ENCODE results near the gene MCM8.

DNA sequence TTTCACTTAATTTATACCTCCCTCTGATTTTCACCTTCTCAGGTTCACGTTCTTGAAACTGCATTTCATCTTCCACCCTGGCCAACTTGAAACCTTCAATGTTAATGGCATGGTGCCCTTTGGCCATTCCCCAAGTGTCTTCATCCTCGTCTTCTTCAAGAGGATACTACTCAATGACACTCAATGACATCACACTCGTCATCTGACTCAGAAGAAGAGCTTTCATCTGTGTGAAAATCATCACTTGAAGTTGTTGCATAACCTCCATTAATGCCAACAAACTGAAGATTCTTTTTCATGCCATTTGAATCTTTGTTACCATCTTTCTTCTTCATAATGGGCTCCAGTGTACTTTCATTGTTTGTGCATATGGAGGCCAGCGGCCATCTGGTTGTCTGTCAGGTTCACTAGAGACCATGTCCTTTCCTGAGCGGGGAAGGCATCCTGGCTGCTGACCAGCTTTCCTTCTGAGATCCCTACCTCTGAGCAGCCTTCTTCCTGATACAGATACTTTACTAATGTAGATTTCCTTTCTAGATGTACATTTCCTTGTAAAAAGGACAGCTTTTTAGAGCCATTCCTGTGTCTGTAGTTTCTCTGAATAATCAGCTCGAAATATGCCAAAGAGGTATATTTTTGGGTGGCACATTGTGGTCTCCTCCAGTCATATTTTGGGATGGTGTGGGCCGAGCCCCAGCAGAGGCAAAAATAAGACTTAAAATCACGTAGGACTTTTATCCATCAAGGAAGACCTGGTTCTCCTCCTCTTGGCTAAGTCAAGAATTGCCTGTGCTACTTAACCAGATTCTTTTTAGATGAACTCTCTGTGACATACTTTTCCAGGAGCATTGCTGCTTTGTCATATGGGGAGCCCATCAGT, 21.4 kb upstream of the MCM8 start:
- TF ChIP-seq, protein P1, sequence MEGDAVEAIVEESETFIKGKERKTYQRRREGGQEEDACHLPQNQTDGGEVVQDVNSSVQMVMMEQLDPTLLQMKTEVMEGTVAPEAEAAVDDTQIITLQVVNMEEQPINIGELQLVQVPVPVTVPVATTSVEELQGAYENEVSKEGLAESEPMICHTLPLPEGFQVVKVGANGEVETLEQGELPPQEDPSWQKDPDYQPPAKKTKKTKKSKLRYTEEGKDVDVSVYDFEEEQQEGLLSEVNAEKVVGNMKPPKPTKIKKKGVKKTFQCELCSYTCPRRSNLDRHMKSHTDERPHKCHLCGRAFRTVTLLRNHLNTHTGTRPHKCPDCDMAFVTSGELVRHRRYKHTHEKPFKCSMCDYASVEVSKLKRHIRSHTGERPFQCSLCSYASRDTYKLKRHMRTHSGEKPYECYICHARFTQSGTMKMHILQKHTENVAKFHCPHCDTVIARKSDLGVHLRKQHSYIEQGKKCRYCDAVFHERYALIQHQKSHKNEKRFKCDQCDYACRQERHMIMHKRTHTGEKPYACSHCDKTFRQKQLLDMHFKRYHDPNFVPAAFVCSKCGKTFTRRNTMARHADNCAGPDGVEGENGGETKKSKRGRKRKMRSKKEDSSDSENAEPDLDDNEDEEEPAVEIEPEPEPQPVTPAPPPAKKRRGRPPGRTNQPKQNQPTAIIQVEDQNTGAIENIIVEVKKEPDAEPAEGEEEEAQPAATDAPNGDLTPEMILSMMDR (IDR thresholded peaks at IDR 0.05; ENCODE audit: insufficient read depth, low read length): no peak
- no peak for TF ChIP-seq GABPA (IDR thresholded peaks at IDR 0.05; ENCODE audit: low read depth)

All from HL-60 (cell line).